Activated CD8-positive, alpha-beta memory T cell treated with anti-CD3 and anti-CD28 coated beads for 1 hour (primary cell): Measurements from ENCODE around the gene MYD88.

ENCODE experiments used
- DNase-seq, 2 donors: peaks; one replicate each; pipeline ENCODE4 v3.0.0-alpha.2; 2020; ENCODE audit warnings: low read depth in 1 of 2; ENCODE audit errors: extremely low read depth in 1 of 2

MYD88 gene

DNA sequence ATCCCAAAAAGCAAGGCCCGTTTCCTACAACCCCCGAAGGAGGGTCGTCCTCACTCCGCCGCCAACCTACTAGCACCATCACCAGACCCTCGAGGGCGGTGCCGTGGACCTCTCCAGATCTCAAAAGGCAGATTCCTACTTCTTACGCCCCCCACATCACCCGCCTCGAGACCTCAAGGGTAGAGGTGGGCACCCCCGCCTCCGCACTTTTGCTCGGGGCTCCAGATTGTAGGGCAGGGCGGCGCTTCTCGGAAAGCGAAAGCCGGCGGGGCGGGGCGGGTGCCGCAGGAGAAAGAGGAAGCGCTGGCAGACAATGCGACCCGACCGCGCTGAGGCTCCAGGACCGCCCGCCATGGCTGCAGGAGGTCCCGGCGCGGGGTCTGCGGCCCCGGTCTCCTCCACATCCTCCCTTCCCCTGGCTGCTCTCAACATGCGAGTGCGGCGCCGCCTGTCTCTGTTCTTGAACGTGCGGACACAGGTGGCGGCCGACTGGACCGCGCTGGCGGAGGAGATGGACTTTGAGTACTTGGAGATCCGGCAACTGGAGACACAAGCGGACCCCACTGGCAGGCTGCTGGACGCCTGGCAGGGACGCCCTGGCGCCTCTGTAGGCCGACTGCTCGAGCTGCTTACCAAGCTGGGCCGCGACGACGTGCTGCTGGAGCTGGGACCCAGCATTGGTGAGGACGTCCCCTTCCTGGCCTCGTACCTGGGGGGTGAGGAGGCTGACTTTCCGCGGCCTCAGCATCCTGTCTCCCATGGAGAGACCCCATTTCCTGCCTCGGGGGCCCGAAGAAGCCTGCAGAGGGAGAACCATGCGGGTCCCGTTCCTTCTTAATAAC lies at the start of gene MYD88:
Gene MYD88 (plus strand): TSS at position 313 of the 842 bp plus-strand sequence. CDS start 40 bp downstream, at position 353.
- peak; percentile 59 to 82 for DNase-seq

DNA sequence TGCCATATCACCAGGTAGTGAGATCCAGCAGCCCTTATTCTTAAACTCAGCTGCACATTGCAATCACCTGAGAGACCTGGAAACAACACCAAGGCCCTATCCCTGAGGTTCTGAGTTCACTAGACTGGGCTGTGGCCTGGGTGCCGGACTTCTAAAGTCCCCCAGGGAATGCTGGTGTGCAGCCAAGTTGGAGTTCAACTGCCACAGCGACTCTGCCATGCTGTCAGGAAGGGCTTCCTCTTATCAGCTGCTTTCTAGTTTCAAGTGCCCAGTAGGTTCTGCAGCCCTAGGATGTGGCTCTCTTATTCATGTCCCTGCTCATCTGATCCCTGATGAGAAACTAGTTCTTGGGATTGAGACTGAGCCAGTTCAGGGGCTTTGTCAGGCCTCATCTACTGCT lies 49.3 kb upstream of the MYD88 start:
- no peak for DNase-seq

DNA sequence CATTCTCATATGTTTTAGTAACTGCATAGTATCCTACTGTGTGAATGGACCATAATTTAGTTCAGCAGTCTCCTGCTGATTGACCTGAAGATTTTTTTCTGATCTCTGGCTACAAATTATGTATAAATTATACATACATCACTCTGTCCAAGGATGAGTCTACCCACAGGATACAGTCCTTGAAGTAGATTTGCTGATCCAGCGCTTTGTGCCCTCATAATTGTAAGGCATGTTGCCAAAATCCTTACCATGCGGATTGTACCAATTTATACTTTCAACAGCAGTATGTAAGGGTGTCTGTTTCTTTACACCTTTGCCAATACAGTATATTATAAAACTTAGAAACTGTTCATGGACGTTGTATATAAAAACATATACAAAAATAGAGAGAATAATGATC lies 48.0 kb upstream of the MYD88 start:
- no peak for DNase-seq

DNA sequence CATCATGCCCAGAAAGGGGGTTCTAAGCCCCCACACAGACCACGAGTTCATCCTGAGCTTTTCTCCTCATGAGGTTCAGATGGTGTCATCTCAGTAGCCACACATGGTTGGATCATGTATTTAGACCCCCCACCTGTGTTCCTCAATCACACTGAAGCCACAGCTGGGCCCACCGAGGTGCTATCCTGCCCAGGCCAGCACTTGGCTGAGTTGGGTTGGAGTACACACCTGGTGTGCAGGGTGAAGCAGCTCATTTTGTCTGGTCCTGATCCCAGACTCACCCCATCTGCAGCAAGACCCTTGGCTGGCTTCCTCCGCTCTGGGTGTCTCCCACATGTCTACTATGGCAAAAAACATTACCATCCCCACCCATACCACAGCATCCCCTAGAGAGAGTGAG lies 43.5 kb upstream of the MYD88 start:
- DNase-seq = no peak

DNA sequence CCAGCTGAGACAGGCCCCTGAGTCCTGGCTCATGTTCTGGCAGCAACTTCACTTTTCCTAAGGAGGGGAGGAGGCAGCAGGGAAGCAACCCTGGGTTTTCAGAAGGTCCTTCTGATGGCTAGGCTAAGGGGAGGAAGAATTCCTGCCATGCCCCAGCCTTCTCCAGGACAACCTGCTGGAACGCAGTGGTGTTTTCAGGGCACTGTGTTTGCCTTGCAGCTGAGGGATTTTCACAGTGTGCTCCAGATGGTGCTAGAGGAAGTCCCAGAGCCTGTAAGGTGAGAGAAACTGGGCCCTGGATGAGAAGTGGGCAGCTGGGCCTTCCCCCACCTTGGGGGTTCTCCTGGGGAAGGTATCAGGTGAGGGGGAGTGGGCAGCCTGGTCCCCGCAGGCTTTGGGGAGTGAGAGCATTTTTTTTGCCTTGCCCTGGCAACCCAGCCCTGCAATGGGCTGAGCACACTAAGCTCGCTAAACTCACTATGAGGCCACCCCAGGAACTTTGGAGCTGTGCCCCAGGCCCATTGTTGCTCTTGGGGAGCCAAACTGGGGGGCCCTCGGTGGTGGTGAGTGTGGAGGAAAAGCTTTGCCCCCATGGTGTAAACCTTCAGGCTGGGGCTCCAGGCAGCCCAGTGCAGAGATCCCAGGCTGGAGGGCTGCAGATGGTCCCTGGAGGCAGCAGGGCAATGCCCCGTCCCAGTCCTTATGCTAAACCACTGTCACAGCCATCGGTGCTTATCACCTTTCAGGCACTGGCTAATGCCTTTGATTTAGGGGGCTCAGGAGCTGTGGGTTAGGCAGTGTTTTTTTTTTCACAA lies 42.6 kb upstream of the MYD88 start:
- no peak for DNase-seq

DNA sequence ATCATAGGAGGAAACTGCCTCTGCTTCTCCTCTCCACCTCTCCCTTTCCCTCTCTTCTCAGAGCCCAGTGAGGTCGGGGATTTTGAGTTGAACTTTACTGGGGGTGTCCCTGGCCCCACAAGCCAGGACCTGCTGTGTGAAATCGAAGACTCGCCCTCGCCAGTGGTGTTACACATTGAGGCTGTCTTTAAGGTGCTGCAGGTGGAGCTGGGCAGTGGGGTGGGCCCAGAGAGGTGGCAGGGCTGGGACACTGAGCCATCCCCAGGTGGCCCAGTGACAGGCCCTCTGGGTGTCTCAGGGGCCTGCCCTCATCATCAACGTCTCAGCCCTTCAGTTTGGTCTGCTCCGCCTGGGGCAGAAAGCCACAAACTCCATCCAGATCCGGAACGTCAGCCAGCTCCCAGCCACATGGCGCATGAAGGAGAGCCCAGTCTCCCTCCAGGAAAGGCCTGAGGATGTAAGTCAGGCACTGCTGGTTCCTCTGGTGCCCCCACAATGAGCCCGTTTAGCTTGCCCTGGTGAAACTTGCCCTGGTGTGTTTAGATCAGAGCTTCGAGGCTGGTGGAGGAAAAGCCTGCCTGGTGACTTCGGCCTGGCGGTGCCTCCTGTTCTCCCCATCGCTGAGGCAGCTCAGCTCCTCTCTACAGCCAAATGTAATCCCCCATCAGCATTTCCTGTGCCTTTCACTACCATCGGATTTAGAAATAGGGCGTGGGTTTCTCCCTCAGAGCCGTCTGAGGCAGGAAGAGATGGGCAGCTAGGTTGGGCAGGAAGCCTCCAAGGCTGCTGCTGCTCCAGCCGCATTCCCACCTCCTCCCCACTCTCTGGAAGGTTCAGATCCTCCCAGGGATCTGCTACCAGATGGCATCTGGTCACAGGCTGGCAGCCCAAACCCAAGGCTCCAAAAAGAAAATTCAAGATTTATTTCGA lies 40.8 kb upstream of the MYD88 start:
- DNase-seq = no peak

DNA sequence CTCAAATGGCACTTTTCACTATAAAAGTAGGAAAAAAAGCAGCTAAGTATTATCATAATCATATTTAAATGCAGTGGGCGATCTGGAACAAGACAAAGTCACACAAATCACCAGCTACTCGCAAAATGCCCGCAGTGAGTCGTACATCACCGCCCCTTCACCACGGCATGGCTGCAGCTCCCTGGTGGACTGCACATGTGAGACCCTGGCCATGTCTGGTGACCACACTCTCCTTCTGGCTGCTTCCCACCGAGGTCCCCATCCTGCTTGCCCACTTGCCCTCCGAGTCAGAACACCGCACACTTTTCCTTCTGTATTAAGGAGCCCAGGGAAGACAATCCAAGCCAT lies 40.1 kb upstream of the MYD88 start:
- no peak for DNase-seq

DNA sequence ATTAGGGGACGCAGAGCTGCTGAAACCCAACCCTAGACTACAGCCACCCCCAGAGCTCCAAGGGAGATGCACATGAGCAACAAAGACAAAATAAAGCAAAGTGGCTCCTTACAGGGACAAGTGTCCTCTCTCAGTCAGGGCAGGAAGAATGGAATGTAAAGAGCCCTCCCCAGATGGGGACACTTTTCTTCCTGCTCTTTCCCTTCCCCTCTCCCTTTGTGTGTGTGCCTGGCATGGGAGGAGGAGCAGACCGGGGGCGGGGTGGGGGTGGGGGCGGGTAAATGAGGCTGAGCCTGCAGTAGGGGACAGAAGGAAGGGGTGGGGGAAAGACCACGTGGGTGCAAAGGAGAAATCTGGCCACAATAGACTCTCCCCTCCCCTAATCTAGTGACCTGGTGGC lies 38.9 kb upstream of the MYD88 start:
- DNase-seq = no peak

DNA sequence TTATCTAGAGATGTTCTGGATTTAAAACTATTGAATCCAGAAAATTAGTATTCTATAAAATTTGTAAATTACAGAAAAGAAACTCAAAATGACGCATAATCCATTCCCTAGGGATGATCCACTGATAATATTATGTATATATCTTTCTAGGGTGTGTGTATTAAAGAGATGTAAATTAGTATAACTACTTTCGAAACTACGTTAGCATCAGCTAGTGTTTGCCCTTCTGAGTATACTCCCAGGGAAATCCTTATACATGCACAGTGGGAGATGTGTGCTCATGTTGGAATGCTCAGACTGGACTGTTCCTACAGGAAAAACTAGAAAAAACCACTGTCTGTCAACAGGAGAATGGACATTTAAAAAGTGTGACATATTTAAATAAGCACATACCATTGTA lies 38.0 kb upstream of the MYD88 start:
- DNase-seq = no peak

DNA sequence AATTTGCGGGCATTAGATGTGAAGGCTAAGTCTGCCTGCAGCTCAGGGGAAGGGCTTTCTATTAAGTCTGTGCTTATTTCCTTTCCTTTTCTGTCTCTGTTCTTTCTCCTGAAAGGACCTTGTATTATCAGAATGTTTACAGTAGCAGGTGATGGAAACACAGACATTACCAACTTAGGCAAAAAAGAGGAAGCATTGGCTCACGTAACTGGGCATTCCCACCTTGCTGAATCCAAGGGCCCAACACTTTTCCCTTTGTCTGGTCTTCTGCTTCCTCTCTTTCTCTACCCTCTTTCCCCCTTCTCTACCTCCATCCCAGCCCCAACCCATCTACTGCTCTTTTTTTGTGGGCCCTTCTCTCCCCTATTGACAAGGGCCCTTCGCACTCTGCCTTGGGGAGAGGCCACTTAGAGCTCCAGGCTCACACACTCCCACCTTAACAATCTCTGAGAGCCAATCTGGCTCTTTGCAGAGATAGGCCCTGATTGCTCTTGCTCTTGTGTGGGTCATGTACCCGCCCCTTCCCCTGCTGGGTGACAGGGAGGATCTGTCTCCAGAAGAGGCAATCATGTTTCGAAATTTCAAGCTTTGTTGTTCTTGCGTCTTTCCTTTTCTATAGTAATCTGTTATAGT lies 36.5 kb upstream of the MYD88 start:
- no peak for DNase-seq

DNA sequence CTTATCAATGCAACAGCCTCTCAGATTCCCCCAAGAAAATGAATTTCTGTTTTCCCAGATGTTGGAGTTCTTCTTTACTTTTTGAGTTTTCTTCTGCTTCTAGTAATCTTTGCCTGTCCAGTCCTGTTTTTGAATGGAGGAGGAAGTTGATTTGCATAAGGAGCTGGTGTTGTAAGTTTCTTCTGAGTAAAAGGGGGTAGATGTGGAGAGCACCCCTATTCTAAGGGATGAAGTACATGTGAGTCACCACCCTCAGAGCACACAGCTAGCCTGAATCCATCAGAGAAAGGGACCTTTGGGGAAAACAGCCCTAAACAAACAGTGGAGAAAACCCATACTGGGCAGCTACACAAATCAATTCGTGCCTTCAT lies 36.0 kb upstream of the MYD88 start:
- DNase-seq = no peak

DNA sequence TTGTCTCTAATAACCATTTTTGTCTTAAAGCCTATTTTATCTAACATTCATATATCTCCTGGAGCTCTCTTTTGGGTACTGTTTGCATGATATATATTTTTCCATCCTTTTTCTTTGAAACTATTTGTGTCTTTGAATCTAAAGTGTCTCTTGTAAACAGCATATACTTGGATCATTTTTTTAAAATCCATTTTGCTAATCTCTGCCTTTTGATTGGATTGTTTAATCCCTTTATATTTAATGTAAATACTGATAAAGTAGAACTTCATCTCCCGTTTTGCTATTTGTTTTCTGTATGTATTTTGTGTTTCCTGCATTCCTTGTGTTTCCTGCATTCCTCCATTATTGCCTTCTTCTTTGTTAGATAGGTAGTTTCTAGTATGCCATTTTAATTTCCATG lies 32.9 kb upstream of the MYD88 start:
- no peak for DNase-seq

DNA sequence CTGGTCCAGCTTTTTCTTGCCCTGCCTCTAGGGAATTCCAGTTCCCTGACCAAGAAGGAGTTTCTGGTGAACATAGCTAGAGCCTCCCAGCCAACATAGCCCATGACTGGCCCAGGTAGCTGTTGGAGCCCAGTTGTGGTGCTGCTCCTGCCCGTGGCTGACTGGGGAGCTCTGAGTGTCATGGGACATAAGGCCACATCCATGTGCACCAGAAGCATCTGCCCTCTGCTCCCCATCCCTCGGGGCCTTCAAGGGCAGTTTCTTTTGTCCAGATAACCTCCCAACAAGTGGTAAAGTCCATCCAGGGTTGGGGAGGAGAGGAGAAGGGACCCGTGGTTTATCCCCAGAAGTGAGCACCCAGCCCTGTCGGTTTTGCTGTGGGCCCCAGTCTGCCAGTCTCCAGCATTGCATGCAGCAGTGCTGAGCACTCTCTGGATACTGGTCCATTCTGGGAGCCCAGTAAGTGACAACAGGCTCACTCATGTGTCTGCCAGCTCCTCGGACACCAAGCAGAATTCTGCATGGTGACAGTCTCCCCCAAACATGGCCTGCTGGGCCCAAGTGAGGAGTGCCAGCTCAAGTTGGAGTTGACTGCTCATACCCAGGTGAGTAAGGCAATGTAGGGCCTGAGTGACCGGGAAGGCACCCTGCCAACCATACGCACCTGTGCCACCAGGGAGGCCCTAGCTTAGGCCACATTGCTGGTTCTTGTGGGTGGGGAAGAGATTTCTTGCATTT lies 30.4 kb upstream of the MYD88 start:
- no peak for DNase-seq

DNA sequence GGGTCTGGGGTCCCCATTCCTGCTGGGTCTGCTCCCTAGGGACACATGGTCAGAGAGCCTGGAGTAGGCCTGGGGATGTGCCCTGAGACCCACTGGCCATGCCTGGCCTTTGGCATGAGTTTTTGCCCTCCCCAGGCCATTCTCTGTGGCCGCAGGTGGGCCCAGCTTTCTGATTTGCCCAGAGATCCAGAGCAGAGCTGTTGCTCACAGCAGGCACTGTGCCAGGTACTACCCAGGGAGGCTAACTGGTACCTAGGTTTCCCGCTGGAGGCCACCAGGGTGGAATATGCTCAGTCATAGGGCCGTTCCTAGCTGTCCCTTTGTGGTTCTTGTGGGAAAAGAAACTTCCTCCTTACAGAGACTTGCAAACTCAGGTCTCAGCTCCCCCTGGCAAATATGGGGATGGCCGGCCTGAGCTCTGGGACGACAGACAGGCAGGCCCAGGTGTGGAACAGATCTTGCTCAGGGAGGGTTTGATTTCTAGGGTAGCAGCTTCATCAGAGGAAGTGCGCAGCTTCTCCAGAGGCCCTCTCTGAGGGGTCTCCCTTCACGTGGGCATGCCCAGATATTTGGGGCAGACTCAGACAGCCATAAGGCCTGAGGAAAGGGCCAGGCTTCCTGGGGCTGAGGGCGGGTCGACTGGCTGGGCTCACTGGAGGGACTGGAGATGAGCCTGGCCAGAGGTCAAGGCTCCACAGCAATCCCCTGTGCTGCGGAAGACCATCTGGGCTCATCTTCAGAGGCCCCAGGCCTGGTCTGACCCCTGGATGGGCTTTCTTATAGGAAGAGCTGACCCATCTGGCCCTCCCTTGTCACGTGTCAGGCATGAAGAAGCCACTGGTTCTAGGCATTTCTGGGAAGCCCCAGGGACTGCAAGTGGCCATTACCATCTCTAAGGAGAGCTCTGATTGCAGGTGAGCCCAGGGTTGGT lies 29.5 kb upstream of the MYD88 start:
- DNase-seq = no peak

DNA sequence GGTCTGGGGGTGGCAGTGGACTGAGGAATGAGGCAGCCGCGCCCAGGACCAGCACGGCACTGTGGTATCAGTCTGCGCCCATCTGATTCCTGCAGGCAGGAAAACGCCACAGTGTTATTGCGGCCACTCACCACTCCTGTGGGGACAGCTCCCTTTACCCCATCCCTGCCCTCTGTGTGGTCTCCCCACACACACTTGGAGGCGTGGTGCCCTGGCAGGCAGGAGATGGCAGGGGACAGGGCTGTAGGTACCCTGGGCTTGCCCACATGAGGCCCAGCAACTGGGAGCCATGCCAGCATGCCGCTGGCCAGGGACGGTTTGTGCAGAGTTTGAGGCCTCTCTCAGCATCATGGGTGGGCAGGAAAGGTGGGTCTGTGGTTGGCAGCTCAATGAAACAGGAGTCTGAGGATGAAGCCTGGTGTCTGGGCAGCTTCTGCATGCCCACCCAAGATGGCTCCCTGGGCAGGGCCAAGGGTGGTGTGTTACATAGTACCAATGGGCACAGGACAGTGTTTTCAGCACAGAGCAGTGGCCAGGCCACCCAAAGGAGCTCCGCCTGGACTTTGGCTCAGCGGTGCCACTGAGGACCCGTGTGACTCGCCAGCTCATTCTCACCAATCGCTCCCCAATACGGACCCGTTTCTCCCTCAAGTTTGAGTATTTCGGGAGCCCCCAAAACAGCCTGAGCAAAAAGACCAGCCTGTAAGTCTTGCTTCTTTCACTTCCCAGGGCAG lies 28.7 kb upstream of the MYD88 start:
- no peak for DNase-seq

DNA sequence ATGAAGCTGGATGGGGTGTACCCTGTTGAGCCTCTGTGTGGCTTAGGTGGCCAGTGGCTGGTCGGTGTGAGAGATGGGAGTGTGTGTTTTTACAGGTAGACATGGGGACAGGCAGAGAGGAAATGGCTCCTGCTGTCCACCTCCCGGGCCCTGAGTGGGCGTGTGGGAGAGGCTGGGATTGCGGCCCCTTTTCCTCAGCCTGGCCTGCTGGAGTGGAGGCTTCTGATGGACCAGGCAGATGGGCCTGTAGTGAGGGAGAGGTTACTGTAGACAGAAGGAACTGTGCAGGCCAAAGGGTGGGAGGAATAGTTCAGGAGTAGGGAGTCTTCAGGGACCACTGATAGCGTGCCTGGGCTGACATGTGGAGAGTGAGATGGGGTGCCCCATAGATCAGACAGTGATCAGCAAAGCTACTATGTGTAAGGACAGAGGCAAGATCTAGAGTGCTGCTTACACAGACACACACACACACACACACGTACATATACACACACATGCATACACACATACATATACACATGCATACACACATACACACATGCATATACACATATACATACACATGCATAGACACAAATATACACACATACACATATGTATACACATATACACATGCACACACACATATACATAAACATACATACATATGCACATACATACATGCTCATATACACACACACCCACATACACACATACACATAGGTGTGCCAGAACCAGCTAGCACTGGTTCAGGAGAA lies 28.0 kb upstream of the MYD88 start:
- DNase-seq = no peak

DNA sequence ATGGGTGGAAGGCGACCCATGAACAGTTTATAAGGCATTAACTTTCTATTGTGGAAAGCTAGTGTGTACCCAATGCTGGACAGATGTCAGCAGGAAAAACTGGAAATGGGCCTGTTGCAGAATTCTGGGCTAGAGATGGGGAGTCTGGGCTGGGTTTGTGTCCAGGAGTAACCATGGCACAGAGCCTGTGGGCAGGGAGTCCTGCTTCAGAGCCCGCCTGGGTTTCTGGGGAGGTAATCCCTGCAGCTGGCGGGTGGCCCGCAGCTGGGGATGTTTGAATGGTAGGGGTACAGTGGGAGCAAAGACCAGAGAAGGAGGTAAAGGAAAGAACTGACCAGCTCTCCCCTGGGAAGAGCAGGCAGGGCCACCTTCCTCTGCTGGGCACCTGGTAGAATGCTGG lies 27.3 kb upstream of the MYD88 start:
- DNase-seq = no peak
